ENCODE results near the gene ZNF267.

- no peak for TF ChIP-seq FOXM1 (IDR thresholded peaks at IDR 0.05; ENCODE audit: borderline replicate concordance)
- 0 out of 2 replicates have a peak, but pooled peaks have one; percentile 12 for TF ChIP-seq ELF4 (IDR thresholded peaks at IDR 0.05)
- TF ChIP-seq SUZ12 (IDR thresholded peaks at IDR 0.05): no peak
- no peak for TF ChIP-seq BHLHE40 (IDR thresholded peaks at IDR 0.05; ENCODE audit: borderline replicate concordance)
- no peak for TF ChIP-seq FOXA1 (IDR thresholded peaks at IDR 0.05)
- TF ChIP-seq FOXK2 (IDR thresholded peaks at IDR 0.05): no peak
- TF ChIP-seq ZNF384 (IDR thresholded peaks at IDR 0.05): no peak
- TF ChIP-seq NFRKB (IDR thresholded peaks at IDR 0.05): no peak
- TF ChIP-seq SP1 (IDR thresholded peaks at IDR 0.05): no peak
- TF ChIP-seq PKNOX1 (IDR thresholded peaks at IDR 0.05): peak; percentile 71
- no peak for TF ChIP-seq LEF1 (IDR thresholded peaks at IDR 0.05; ENCODE audit: borderline replicate concordance)
- TF ChIP-seq TARDBP (IDR thresholded peaks at IDR 0.05): no peak
Measured at GRCh38 chr16:31874366-31875111, 932 bp downstream of the ZNF267 start.

Data from HEK293T (cell line).